Glutamatergic neuron (in vitro differentiated cells): ENCODE measurements around the gene CMTR1. TPM values are rescaled to one million over a fixed set of nuclear protein-coding genes. Genes with fewer than 3 reads are reported as not detected.
A peak's percentile ranks its signal among the peaks of the same experiment; 100 is the strongest.

ENCODE experiments used
- DNase-seq: peaks from one replicate; pipeline ENCODE4 v3.0.0; 2022
- H3K27ac Mint-ChIP-seq: one replicate; pipeline ENCODE4 v1.8.0; 2020; ENCODE audit warnings: mild to moderate bottlenecking, mixed read lengths, inconsistent platforms; ENCODE audit not compliant: unreplicated experiment
- H3K27me3 Mint-ChIP-seq: one replicate; pipeline ENCODE4 v1.8.0; 2020; ENCODE audit warnings: mild to moderate bottlenecking, moderate library complexity, mixed read lengths, inconsistent platforms; ENCODE audit not compliant: unreplicated experiment
- H3K36me3 Mint-ChIP-seq: one replicate; pipeline ENCODE4 v1.8.0; 2020; ENCODE audit warnings: mild to moderate bottlenecking, mixed read lengths, inconsistent platforms; ENCODE audit not compliant: unreplicated experiment
- H3K4me1 Mint-ChIP-seq: one replicate; pipeline ENCODE4 v1.8.0; 2020; ENCODE audit warnings: mild to moderate bottlenecking, low read depth, mixed read lengths, inconsistent platforms; ENCODE audit not compliant: unreplicated experiment
- H3K4me3 Mint-ChIP-seq: one replicate; pipeline ENCODE4 v1.8.0; 2020; ENCODE audit warnings: mild to moderate bottlenecking, mixed read lengths, inconsistent platforms; ENCODE audit not compliant: unreplicated experiment
- H3K9me3 Mint-ChIP-seq: one replicate; pipeline ENCODE4 v1.8.0; 2020; ENCODE audit warnings: mild to moderate bottlenecking, moderate library complexity, mixed read lengths, inconsistent platforms; ENCODE audit not compliant: unreplicated experiment
- total RNA-seq: library from RNA; stranded (reverse); fragmentation: NEBNext Ultra II Directional; extraction: Animal tissue kit (Norgen Biotek cat#: 25700); gene quantifications from one replicate; pipeline ENCODE4 v1.2.1, GENCODE V29; 2021; ENCODE audit not compliant: unreplicated experiment
- TF ChIP-seq, protein P1 (sequence below): fragments of 200-600 bp; sonication (generic); IDR thresholded peaks from one replicate; pipeline ENCODE4 v1.5.0; 2021; ENCODE audit not compliant: partially characterized antibody, unreplicated experiment

The CMTR1 gene
- total RNA-seq, 1 donor from 2014 or later, result 61.6 TPM

DNA sequence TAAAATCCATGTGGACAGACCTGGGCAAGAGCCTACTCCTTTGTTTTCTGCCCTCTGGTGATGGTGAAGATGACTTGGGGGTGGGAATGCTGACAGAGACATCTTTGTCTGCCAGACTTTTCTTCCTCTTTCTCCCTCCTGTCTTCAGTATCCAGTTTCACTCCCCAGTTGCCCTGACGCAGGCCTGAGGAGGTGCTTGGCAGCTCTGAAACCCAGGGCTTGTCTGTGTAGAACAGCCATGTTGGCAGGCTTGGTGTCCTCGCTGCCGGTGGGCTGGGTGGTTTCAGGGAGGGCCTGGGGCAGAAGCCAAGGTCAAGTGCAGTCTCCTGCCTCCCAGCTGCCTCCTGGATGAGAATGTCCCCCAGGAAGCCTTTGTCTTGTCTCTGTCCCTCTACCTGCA lies 44.2 kb downstream of the CMTR1 start:
- peak overlapping the region; percentile 43 for H3K27ac Mint-ChIP-seq
- TF ChIP-seq, protein P1, sequence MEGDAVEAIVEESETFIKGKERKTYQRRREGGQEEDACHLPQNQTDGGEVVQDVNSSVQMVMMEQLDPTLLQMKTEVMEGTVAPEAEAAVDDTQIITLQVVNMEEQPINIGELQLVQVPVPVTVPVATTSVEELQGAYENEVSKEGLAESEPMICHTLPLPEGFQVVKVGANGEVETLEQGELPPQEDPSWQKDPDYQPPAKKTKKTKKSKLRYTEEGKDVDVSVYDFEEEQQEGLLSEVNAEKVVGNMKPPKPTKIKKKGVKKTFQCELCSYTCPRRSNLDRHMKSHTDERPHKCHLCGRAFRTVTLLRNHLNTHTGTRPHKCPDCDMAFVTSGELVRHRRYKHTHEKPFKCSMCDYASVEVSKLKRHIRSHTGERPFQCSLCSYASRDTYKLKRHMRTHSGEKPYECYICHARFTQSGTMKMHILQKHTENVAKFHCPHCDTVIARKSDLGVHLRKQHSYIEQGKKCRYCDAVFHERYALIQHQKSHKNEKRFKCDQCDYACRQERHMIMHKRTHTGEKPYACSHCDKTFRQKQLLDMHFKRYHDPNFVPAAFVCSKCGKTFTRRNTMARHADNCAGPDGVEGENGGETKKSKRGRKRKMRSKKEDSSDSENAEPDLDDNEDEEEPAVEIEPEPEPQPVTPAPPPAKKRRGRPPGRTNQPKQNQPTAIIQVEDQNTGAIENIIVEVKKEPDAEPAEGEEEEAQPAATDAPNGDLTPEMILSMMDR, result no peak
- DNase-seq, result no peak
- H3K27me3 Mint-ChIP-seq, result peaks cover 5% of the 10 kb centered on the region
- no peak overlapping the region for H3K4me3 Mint-ChIP-seq
- H3K4me1 Mint-ChIP-seq, result peaks cover 28% of the 10 kb centered on the region
- no peaks in the 10 kb centered on the region for H3K36me3 Mint-ChIP-seq
- peaks cover 3% of the 10 kb centered on the region for H3K9me3 Mint-ChIP-seq

DNA sequence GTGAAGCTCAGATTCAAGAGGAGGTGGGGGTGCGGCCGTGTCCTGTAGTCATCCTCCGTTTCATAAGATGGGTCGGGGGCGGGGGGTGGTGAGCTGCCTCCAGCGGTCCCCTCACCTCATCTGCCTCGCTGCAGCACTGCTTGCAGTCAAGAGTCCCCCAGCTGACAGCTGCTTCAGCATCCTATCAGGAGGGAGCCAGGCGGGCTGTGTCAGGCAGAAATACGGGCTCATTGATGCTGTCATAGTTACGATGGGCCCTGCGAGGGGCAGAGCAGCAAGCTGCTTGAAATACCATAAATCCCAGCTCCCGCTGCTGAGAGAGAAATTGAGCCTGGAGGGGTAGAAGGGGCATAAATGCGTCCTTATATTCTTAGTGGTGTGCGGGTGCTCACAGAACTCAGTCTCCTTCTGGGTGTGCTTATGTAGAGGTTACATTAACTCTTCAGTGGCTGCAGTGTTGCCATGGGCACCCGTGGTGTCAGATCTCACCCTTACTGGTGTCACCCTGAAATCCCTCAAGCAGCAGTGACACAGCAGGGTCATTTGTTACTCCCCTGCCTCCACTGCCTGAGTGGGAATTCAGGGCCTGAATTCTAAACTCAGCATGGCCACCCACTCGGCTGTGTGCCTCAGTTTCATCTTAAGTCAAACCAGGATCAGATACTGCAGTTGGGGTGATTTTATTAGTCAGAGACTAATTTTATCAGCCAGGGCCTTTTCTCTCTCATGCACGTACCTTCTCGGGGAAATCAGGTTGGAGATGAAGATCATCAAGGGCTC lies 44.8 kb downstream of the CMTR1 start:
- peaks cover 5% of the 10 kb centered on the region for H3K27me3 Mint-ChIP-seq
- no peak for DNase-seq

DNA sequence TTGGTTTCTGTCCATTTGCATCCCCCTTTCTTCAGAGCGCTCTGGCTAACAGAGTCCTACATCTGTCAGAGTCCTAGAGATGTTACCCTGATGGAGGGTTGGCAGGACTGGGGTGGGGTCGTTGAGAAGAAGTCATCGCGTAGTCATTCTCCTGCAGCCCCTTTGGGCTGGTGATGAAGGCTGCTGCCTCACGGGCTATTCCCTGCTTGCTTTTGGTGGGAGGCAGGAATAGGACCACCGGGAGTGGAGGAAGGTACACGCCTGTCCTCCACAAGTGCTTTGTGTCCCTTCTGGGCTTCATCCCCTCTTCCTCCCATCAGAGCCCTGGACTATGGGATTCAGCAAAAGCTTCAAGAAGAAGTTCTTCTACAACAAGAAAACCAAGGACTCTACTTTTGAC lies 45.8 kb downstream of the CMTR1 start:
- peaks cover 5% of the 10 kb centered on the region for H3K27me3 Mint-ChIP-seq
- TF ChIP-seq, protein P1, result no peak
- H3K4me3 Mint-ChIP-seq, result no peak overlapping the region
- H3K4me1 Mint-ChIP-seq, result peaks cover 36% of the 10 kb centered on the region
- H3K9me3 Mint-ChIP-seq, result peaks cover 9% of the 10 kb centered on the region
- H3K27ac Mint-ChIP-seq, result no peak overlapping the region
- H3K36me3 Mint-ChIP-seq, result no peaks in the 10 kb centered on the region
- DNase-seq, result no peak

More for the DNA sequence above, 44.8 kb downstream of the CMTR1 start:
- peak overlapping the region; percentile 55 for H3K27ac Mint-ChIP-seq
- H3K9me3 Mint-ChIP-seq, result peaks cover 7% of the 10 kb centered on the region
- H3K4me3 Mint-ChIP-seq, result no peak overlapping the region
- TF ChIP-seq, protein P1, result no peak
- no peaks in the 10 kb centered on the region for H3K36me3 Mint-ChIP-seq
- H3K4me1 Mint-ChIP-seq, result peaks cover 34% of the 10 kb centered on the region

DNA sequence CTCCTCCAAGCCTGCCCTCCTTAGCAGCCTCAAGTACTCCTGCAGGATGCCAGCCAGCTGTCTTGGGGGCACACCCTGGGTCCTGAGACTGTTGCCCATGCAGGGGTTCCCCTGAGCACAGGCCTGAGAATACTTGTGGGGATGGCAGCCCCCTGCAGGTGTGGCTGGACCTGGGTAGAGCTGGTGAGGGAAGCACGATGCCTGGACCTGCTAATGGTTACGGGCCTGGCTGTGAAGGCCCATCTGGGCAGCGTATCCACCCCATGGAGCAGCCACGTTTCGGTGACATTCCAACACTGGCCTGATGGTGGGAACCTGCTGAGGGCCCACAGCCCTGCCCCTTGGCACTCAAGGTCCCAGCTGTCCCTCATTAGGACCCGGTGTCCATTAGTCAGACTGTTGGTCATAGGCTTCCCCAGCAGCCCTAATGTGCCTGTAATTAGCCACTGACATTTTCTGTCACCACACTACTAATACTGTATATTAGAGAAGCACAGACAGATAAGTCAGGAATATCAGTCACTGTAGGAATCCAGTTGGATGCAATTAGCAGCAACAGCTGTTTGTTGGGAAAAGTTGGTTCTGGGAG lies 46.3 kb downstream of the CMTR1 start:
- no peaks in the 10 kb centered on the region for H3K36me3 Mint-ChIP-seq

More for the DNA sequence above, 46.3 kb downstream of the CMTR1 start:
- DNase-seq, result no peak
- TF ChIP-seq, protein P1, result no peak
- H3K9me3 Mint-ChIP-seq, result peaks cover 9% of the 10 kb centered on the region
- peaks cover 36% of the 10 kb centered on the region for H3K4me1 Mint-ChIP-seq
- no peak overlapping the region for H3K27ac Mint-ChIP-seq
- H3K4me3 Mint-ChIP-seq, result no peak overlapping the region
- peaks cover 5% of the 10 kb centered on the region for H3K27me3 Mint-ChIP-seq
